GM12864 (cell line): ENCODE data around the gene TPM1.

ENCODE experiments used
- DNase-seq: peaks from one replicate; pipeline ENCODE4 v3.0.0-alpha.2; 2011; ENCODE audit warnings: low read depth
- H3K4me3 ChIP-seq: 2 replicates; pipeline ENCODE4 v1.5.1; 2011; ENCODE audit warnings: mild to moderate bottlenecking, low read depth, low read length, control low read depth
- CTCF ChIP-seq: IDR thresholded peaks from 2 replicates; pipeline ENCODE4 v1.5.1; 2011; ENCODE audit warnings: low read depth, mild to moderate bottlenecking, moderate library complexity, low read length, control low read depth, inconsistent platforms; ENCODE audit errors: missing control alignments

The TPM1 gene

GRCh38 chr15:63073497-63074172, 31.1 kb downstream of the TPM1 start:
- TF ChIP-seq CTCF = no peak
- no peak overlapping the region for H3K4me3 ChIP-seq
- DNase-seq = no peak

- no peak for DNase-seq
- TF ChIP-seq CTCF = no peak
- no peak overlapping the region for H3K4me3 ChIP-seq
Observed at GRCh38 chr15:63075015-63075983, 32.8 kb downstream of the TPM1 start.

- no peak for DNase-seq
- H3K4me3 ChIP-seq = no peak overlapping the region
- no peak for TF ChIP-seq CTCF
Observed at GRCh38 chr15:63075984-63076713, 33.6 kb downstream of the TPM1 start.

GRCh38 chr15:63076714-63077046, 34.1 kb downstream of the TPM1 start:
- no peak for TF ChIP-seq CTCF
- no peak for DNase-seq
- no peak overlapping the region for H3K4me3 ChIP-seq

GRCh38 chr15:63077952-63078351, 35.4 kb downstream of the TPM1 start:
- no peak for TF ChIP-seq CTCF
- no peak for DNase-seq
- no peak overlapping the region for H3K4me3 ChIP-seq

GRCh38 chr15:63079947-63080626, 37.5 kb downstream of the TPM1 start:
- H3K4me3 ChIP-seq = no peak overlapping the region
- no peak for TF ChIP-seq CTCF
- no peak for DNase-seq
